DND-41 (cell line): ENCODE data around the gene FZD4.

Experiments used
- ATAC-seq: fragments of 200-7000 bp; cut with Tn5 transposase; 3 replicates; pipeline ENCODE4 v1.9.1; 2021; ENCODE audit warnings: low read depth; ENCODE audit not compliant: insufficient read depth
- DNase-seq: peaks from one replicate; pipeline ENCODE4 v3.0.0-alpha.2; 2020
- H2AFZ ChIP-seq: 2 replicates; pipeline ENCODE4 v1.6.0; 2012; ENCODE audit warnings: low read depth, low read length
- H3K27ac ChIP-seq: 2 replicates; pipeline ENCODE4 v1.5.1; 2012; ENCODE audit warnings: low read length, inconsistent platforms
- H3K27me3 ChIP-seq: fragments of 200-600 bp; sonication (generic); 2 replicates; pipeline ENCODE4 v1.6.0; 2012; ENCODE audit warnings: low read length, mild to moderate bottlenecking, inconsistent platforms; ENCODE audit not compliant: insufficient read depth, poor library complexity
- H3K36me3 ChIP-seq: 2 replicates; pipeline ENCODE4 v1.5.1; 2012; ENCODE audit warnings: low read length, inconsistent platforms; ENCODE audit not compliant: insufficient read depth
- H3K4me1 ChIP-seq: 2 replicates; pipeline ENCODE4 v1.5.1; 2012; ENCODE audit warnings: mild to moderate bottlenecking, low read length; ENCODE audit not compliant: insufficient read depth
- H3K4me2 ChIP-seq: 2 replicates; pipeline ENCODE4 v1.6.0; 2012; ENCODE audit warnings: mild to moderate bottlenecking, moderate library complexity, low read length, inconsistent platforms; ENCODE audit not compliant: insufficient read depth
- H3K4me3 ChIP-seq, 2 experiments: fragments of 200-600 bp in 1 of 2; shearing (Covaris generic) in 1 of 2; 2 replicates each; pipeline ENCODE4 v1.5.1; 2012 to 2016; ENCODE audit warnings: inconsistent platforms in 2 of 2, low read length in 2 of 2, mild to moderate bottlenecking in 2 of 2, low read depth in 1 of 2, moderate library complexity in 1 of 2
- H3K79me2 ChIP-seq: 2 replicates; pipeline ENCODE4 v1.6.0; 2012; ENCODE audit warnings: low read length, inconsistent platforms; ENCODE audit not compliant: insufficient read depth
- H3K9ac ChIP-seq: 2 replicates; pipeline ENCODE4 v1.6.0; 2012; ENCODE audit warnings: low read depth, mild to moderate bottlenecking, inconsistent platforms, low read length, moderate library complexity
- H3K9me3 ChIP-seq: 2 replicates; pipeline ENCODE4 v1.5.1; 2012; ENCODE audit warnings: low read length, moderate library complexity, mild to moderate bottlenecking, inconsistent platforms; ENCODE audit not compliant: insufficient read depth, severe bottlenecking
- H4K20me1 ChIP-seq: 2 replicates; pipeline ENCODE4 v1.6.0; 2012; ENCODE audit warnings: low read length; ENCODE audit not compliant: insufficient read depth
- EZH2 ChIP-seq: IDR thresholded peaks from 3 replicates; pipeline ENCODE4 v1.6.1; 2012; ENCODE audit warnings: borderline replicate concordance, low read depth, mild to moderate bottlenecking, moderate library complexity, low read length, inconsistent platforms; ENCODE audit not compliant: severe bottlenecking
- TF ChIP-seq, protein P1 (sequence below): IDR thresholded peaks from 2 replicates; pipeline ENCODE4 v1.5.1; 2012; ENCODE audit warnings: borderline replicate concordance, low read length, moderate library complexity, mild to moderate bottlenecking; ENCODE audit not compliant: poor library complexity, severe bottlenecking; ENCODE audit errors: extremely low read depth

FZD4 gene

DNA sequence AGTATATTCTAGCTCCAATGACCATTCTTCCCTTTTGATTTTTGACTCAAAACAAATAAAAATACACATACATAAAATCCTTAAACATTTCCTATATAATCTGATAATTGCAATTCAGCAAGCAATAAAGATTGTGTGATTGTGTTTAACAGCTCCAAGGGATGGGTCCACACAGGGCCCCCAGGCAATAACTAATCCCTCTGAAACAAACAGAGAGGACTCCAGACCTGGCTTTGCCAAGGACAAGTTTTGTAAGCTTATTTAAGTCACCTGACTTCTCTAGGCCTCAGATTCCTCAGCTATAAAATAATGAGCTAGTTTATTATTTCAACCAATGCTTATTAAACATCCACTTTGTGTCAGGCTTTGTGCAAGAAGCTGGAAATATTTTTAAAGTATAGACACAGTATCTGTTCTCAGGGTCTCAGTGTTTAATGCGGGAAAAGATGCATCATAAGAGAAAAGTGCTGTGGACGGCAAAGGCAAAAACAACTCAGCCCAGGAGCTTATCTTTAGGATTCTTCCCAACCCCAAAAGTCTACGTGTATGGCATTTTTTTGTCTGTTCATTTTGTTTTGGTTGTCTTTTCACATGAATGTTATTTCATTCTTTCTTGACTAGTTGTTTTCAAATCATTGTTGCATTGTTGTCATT, 20.1 kb downstream of the FZD4 start:
- Histone ChIP-seq H3K36me3 (no peaks in the 10 kb centered on the region), H2AFZ (no peak overlapping the region), H3K9me3 (no peaks in the 10 kb centered on the region), H3K27ac (no peak overlapping the region), H3K79me2 (no peaks in the 10 kb centered on the region), H3K9ac (no peak overlapping the region), H3K4me2 (no peak overlapping the region), H3K27me3 (no peaks in the 10 kb centered on the region), H3K4me1 (no peaks in the 10 kb centered on the region), H4K20me1 (no peaks in the 10 kb centered on the region), H3K4me3 (no peak overlapping the region)
- DNase-seq (no peak), ATAC-seq (no peak)
- TF ChIP-seq, protein P1, sequence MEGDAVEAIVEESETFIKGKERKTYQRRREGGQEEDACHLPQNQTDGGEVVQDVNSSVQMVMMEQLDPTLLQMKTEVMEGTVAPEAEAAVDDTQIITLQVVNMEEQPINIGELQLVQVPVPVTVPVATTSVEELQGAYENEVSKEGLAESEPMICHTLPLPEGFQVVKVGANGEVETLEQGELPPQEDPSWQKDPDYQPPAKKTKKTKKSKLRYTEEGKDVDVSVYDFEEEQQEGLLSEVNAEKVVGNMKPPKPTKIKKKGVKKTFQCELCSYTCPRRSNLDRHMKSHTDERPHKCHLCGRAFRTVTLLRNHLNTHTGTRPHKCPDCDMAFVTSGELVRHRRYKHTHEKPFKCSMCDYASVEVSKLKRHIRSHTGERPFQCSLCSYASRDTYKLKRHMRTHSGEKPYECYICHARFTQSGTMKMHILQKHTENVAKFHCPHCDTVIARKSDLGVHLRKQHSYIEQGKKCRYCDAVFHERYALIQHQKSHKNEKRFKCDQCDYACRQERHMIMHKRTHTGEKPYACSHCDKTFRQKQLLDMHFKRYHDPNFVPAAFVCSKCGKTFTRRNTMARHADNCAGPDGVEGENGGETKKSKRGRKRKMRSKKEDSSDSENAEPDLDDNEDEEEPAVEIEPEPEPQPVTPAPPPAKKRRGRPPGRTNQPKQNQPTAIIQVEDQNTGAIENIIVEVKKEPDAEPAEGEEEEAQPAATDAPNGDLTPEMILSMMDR = no peak

DNA sequence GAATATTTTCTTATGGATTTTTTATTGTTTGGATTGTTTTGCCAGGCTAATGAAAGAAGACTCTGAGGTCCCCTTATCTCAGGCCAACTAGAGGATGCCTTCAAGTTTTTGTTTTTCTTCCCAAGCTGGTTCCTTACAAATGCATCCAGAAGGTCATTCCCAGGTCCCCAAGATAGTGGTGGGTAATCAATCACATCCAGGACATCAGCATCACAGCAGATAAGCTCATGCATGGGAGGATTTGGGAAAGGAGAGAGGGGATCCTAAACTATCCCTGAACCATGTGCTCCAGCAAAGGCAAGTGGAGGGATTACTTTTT, 20.7 kb downstream of the FZD4 start:
- H3K27ac ChIP-seq = no peak overlapping the region
- no peaks in the 10 kb centered on the region for H3K79me2 ChIP-seq
- no peaks in the 10 kb centered on the region for H3K27me3 ChIP-seq
- no peaks in the 10 kb centered on the region for H3K4me1 ChIP-seq
- no peak for DNase-seq
- H3K9me3 ChIP-seq = no peaks in the 10 kb centered on the region
- H2AFZ ChIP-seq = no peak overlapping the region
- no peak for ATAC-seq
- H3K36me3 ChIP-seq = no peaks in the 10 kb centered on the region
- no peak overlapping the region for H3K4me2 ChIP-seq
- H3K4me3 ChIP-seq = no peak overlapping the region
- TF ChIP-seq EZH2 = no peak
- TF ChIP-seq, protein P1 = no peak
- no peak overlapping the region for H3K9ac ChIP-seq
- H4K20me1 ChIP-seq = no peaks in the 10 kb centered on the region

DNA sequence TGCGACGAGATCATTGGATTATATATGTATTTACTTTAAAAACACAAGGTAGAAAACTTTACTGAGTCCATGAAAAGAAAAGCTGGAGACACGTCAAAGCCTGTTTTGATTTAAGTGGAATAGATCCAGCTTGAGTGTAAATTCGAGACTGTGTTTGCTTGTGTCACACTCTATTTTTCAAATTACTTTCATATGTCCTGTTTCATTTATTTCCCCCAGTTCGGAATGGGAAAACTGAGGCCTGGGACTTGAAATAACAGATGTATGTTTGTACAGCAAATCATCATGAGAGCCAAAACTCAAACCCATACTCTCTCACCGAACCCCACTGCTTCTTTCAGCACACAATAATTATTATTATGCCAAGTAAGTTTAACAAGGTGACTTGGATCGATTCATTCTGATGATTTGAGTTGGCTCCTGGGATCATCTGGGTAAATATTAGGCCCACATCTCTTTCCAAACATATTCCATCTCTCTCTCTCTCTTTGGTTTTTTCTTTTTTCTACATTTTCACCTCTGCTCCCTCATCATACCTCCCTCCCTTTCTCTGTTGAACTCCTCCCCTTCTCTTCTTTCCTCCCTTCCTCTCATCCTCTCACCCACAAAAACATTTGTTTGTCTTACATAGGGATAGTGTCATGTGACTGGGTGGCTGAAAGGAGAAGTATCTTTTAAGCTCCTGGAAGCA, 21.2 kb downstream of the FZD4 start:
- TF ChIP-seq, protein P1 = no peak
- TF ChIP-seq EZH2 = no peak
- Histone ChIP-seq H4K20me1 (no peaks in the 10 kb centered on the region), H3K9me3 (no peaks in the 10 kb centered on the region), H3K79me2 (no peaks in the 10 kb centered on the region), H3K9ac (no peak overlapping the region), H2AFZ (no peak overlapping the region), H3K4me1 (no peaks in the 10 kb centered on the region), H3K4me3 (no peak overlapping the region), H3K36me3 (no peaks in the 10 kb centered on the region), H3K27me3 (no peaks in the 10 kb centered on the region), H3K27ac (no peak overlapping the region), H3K4me2 (no peak overlapping the region)
- DNase-seq = no peak
- ATAC-seq = no peak
